ENCODE data around the gene SLCO2B1.

The SLCO2B1 gene

GRCh38 chr11:75195167-75195962, 44.5 kb downstream of the SLCO2B1 start:
- DNase-seq: no peak

GRCh38 chr11:75196426-75196825, 45.5 kb downstream of the SLCO2B1 start:
- DNase-seq: no peak

- no peak for DNase-seq
Observed at GRCh38 chr11:75197512-75198277, 46.8 kb downstream of the SLCO2B1 start.

GRCh38 chr11:75198278-75198973, 47.5 kb downstream of the SLCO2B1 start:
- DNase-seq: no peak

GRCh38 chr11:75199412-75199955, 48.6 kb downstream of the SLCO2B1 start:
- no peak for DNase-seq

- DNase-seq: no peak
Observed at GRCh38 chr11:75200051-75200450, 49.1 kb downstream of the SLCO2B1 start.

GRCh38 chr11:75200531-75200930, 49.6 kb downstream of the SLCO2B1 start:
- no peak for DNase-seq

- no peak for DNase-seq
Observed at GRCh38 chr11:75201771-75202170, 50.9 kb downstream of the SLCO2B1 start.

GRCh38 chr11:75202195-75202594, 51.3 kb downstream of the SLCO2B1 start:
- no peak for DNase-seq

- no peak for DNase-seq
Observed at GRCh38 chr11:75203138-75203537, 52.2 kb downstream of the SLCO2B1 start.

- DNase-seq: no peak
Observed at GRCh38 chr11:75203641-75204011, 52.7 kb downstream of the SLCO2B1 start.

GRCh38 chr11:75204012-75204674, 53.2 kb downstream of the SLCO2B1 start:
- no peak for DNase-seq

- peak; percentile 76 to 82 for DNase-seq
Observed at GRCh38 chr11:75204685-75205563, 54.0 kb downstream of the SLCO2B1 start.

- DNase-seq: no peak
Observed at GRCh38 chr11:75205564-75206020, 54.7 kb downstream of the SLCO2B1 start.

GRCh38 chr11:75208446-75208845, 57.5 kb downstream of the SLCO2B1 start:
- no peak for DNase-seq

- no peak for DNase-seq
Observed at GRCh38 chr11:75212411-75212810, 61.5 kb downstream of the SLCO2B1 start.

GRCh38 chr11:75214411-75214821, 63.5 kb downstream of the SLCO2B1 start:
- peak; percentile 63 to 70 for DNase-seq

GRCh38 chr11:75214843-75215242, 63.9 kb downstream of the SLCO2B1 start:
- DNase-seq: no peak

- DNase-seq: no peak
Observed at GRCh38 chr11:75219869-75220268, 69.0 kb downstream of the SLCO2B1 start.

GRCh38 chr11:75223954-75224643, 73.2 kb downstream of the SLCO2B1 start:
- DNase-seq: no peak

GRCh38 chr11:75225794-75226193, 74.9 kb downstream of the SLCO2B1 start:
- no peak for DNase-seq
